SK-N-SH (cell line): ENCODE data around the gene DAGLB. TPM values are rescaled to one million over a fixed set of nuclear protein-coding genes. Genes with fewer than 3 reads are reported as not detected.

Experiments used
- CTCF ChIA-PET: fragments of 300-600, 350-600 bp; formaldehyde crosslinking; extraction: SDS; loops from one replicate; lab custom pipeline; 2021; lab: Yijun Ruan, JAX
- POLR2A ChIA-PET: fragments of 350-600 bp; sonication (Branson Sonifier 250); formaldehyde crosslinking; extraction: SDS; loops from one replicate; lab custom pipeline; 2020; ENCODE audit warnings: antibody characterized with exemption, inconsistent platforms; lab: Yijun Ruan, JAX
- DNase-seq: peaks from one replicate; pipeline ENCODE4 v3.0.0; 2012
- H2AFZ ChIP-seq: fragments of 200-600 bp; sonication (generic); 2 replicates; pipeline ENCODE4 v1.8.1; 2016; ENCODE audit warnings: antibody characterized with exemption, mild to moderate bottlenecking, low read depth
- H3F3A ChIP-seq: fragments of 200-600 bp; sonication (generic); replicated peaks from 2 replicates; pipeline ENCODE3; 2016; ENCODE audit warnings: antibody characterized with exemption, mild to moderate bottlenecking; ENCODE audit not compliant: insufficient read depth
- H3K27ac ChIP-seq, 2 experiments: fragments of 200-500 bp in 1 of 2; fragments of 200-600 bp in 1 of 2; sonication (Bioruptor generic) in 1 of 2; sonication (generic), shearing (Covaris generic) in 1 of 2; 2 replicates each; pipeline versions ENCODE4 v1.5.1 to v1.6.1; 2014 to 2016; ENCODE audit warnings: low read depth in 2 of 2, inconsistent platforms in 1 of 2, low read length in 1 of 2, mild to moderate bottlenecking in 1 of 2, mixed read lengths in 1 of 2
- H3K27me3 ChIP-seq: fragments of 200-600 bp; sonication (generic), shearing (Covaris generic); 2 replicates; pipeline ENCODE4 v1.6.1; 2016; ENCODE audit warnings: mixed run types; ENCODE audit not compliant: insufficient read depth
- H3K36me3 ChIP-seq, 2 experiments: fragments of 200-500 bp in 1 of 2; fragments of 200-600 bp in 1 of 2; sonication (Bioruptor generic) in 1 of 2; sonication (generic) in 1 of 2; replicated peaks in 1 of 2; 2 replicates each; pipeline versions ENCODE3 to v1.5.1; 2014 to 2016; ENCODE audit warnings: low read length in 1 of 2, mild to moderate bottlenecking in 1 of 2; ENCODE audit not compliant: insufficient read depth in 2 of 2, control insufficient read depth in 1 of 2
- H3K4me1 ChIP-seq, 2 experiments: fragments of 200-500 bp in 1 of 2; fragments of 200-600 bp in 1 of 2; sonication (Bioruptor generic) in 1 of 2; sonication (generic), shearing (Covaris generic) in 1 of 2; 2 replicates each; pipeline versions ENCODE4 v1.5.1 to v1.6.1; 2014 to 2016; ENCODE audit warnings: low read depth in 1 of 2, low read length in 1 of 2, mixed run types in 1 of 2; ENCODE audit not compliant: insufficient read depth in 2 of 2, control insufficient read depth in 1 of 2
- H3K4me2 ChIP-seq: fragments of 200-600 bp; sonication (generic), shearing (Covaris generic); 2 replicates; pipeline ENCODE4 v1.6.1; 2017; ENCODE audit warnings: mixed run types
- H3K4me3 ChIP-seq, 2 experiments: fragments of 200-500 bp in 1 of 2; fragments of 200-600 bp in 1 of 2; sonication (Bioruptor generic) in 1 of 2; sonication (generic), shearing (Covaris generic) in 1 of 2; 2 replicates each; pipeline versions ENCODE4 v1.5.1 to v1.8.1; 2014 to 2016; ENCODE audit warnings: low read depth in 2 of 2, inconsistent platforms in 1 of 2, low read length in 1 of 2, mild to moderate bottlenecking in 1 of 2, mixed read lengths in 1 of 2, moderate library complexity in 1 of 2
- H3K79me2 ChIP-seq: fragments of 200-600 bp; sonication (generic); 2 replicates; pipeline ENCODE4 v1.8.1; 2017; ENCODE audit warnings: mild to moderate bottlenecking; ENCODE audit not compliant: insufficient read depth
- H3K9ac ChIP-seq: fragments of 200-600 bp; sonication (generic); 2 replicates; pipeline ENCODE4 v1.6.1; 2017; ENCODE audit warnings: mixed run types
- H3K9me2 ChIP-seq: fragments of 200-600 bp; sonication (generic); 2 replicates; pipeline ENCODE4 v1.6.1; 2017; ENCODE audit warnings: mixed run types
- H3K9me3 ChIP-seq: fragments of 200-600 bp; sonication (generic); 2 replicates; pipeline ENCODE4 v1.6.1; 2017; ENCODE audit warnings: mixed run types, mild to moderate bottlenecking, moderate library complexity
- H4K20me1 ChIP-seq: fragments of 200-600 bp; sonication (generic); 2 replicates; pipeline ENCODE4 v1.6.1; 2017; ENCODE audit warnings: mild to moderate bottlenecking, mixed run types; ENCODE audit not compliant: insufficient read depth
- ELF1 ChIP-seq: IDR thresholded peaks from 2 replicates; pipeline ENCODE4 v1.4.0; 2012
- EP300 ChIP-seq, 2 experiments: IDR thresholded peaks; 2 replicates each; pipeline versions ENCODE4 v1.4.0 to v1.6.1; 2012; ENCODE audit warnings: borderline replicate concordance in 1 of 2, low read depth in 1 of 2, low read length in 1 of 2
- EZH2phosphoT487 ChIP-seq: fragments of 200-600 bp; sonication (generic); IDR thresholded peaks from 2 replicates; pipeline ENCODE4 v1.6.1; 2017; ENCODE audit warnings: low read depth, mixed run types, mild to moderate bottlenecking, antibody characterized with exemption, moderate library complexity, borderline replicate concordance
- FOXJ3 ChIP-seq: sonication (generic); formaldehyde crosslinking; IDR thresholded peaks from 2 replicates; pipeline ENCODE4 v1.5.1; 2020; ENCODE audit warnings: mild to moderate bottlenecking, missing genetic modification reagents
- FOXM1 ChIP-seq: IDR thresholded peaks from 2 replicates; pipeline ENCODE4 v1.4.0; 2012; ENCODE audit warnings: low read depth, mild to moderate bottlenecking
- GATA2 ChIP-seq: sonication (generic); formaldehyde crosslinking; IDR thresholded peaks from 2 replicates; pipeline ENCODE4 v1.5.0; 2020; ENCODE audit warnings: mild to moderate bottlenecking, missing genetic modification reagents
- NFIC ChIP-seq: IDR thresholded peaks from 2 replicates; pipeline ENCODE4 v1.4.0; 2012; ENCODE audit warnings: borderline replicate concordance
- POLR2AphosphoS5 ChIP-seq: IDR thresholded peaks from 2 replicates; pipeline ENCODE4 v1.6.1; 2012; ENCODE audit warnings: low read depth, low read length
- RAD21 ChIP-seq: IDR thresholded peaks from 2 replicates; pipeline ENCODE4 v1.6.1; 2012; ENCODE audit warnings: mild to moderate bottlenecking, low read length
- RCOR1 ChIP-seq: fragments of 150-350 bp; IDR thresholded peaks from 2 replicates; pipeline ENCODE4 v1.6.1; 2017; ENCODE audit warnings: antibody characterized with exemption, low read length
- REST ChIP-seq: IDR thresholded peaks from 2 replicates; pipeline ENCODE4 v1.6.1; 2012; ENCODE audit warnings: mild to moderate bottlenecking, low read depth, low read length, moderate library complexity
- RFX5 ChIP-seq: IDR thresholded peaks from 2 replicates; pipeline ENCODE4 v1.6.1; 2012; ENCODE audit warnings: mild to moderate bottlenecking, improper control_type of control experiment, low read length
- SIN3A ChIP-seq: IDR thresholded peaks from 2 replicates; pipeline ENCODE4 v1.6.1; 2012; ENCODE audit warnings: low read depth, mild to moderate bottlenecking, low read length, moderate library complexity, borderline replicate concordance
- TAF1 ChIP-seq: IDR thresholded peaks from 2 replicates; pipeline ENCODE4 v1.6.1; 2012; ENCODE audit warnings: low read depth, mild to moderate bottlenecking, low read length, moderate library complexity, borderline replicate concordance
- TEAD4 ChIP-seq: IDR thresholded peaks from 2 replicates; pipeline ENCODE4 v1.4.0; 2012; ENCODE audit warnings: mild to moderate bottlenecking, borderline replicate concordance; ENCODE audit not compliant: insufficient read depth
- WGBS: methylation state at CpG from one replicate; pipeline ENCODE4 v1.1.6; 2017; ENCODE audit warnings: low lambda C conversion rate; 5-methylcytosine and 5-hydroxymethylcytosine counted together
- polyA plus RNA-seq, 3 experiments: library from polyadenylated mRNA; depleted of rRNA; stranded (reverse); fragments of >200 nt; gene quantifications; 2 replicates each; pipeline ENCODE4 v1.2.3, GENCODE V29; 2012
- TF ChIP-seq, protein P1 (sequence below): IDR thresholded peaks from 2 replicates; pipeline ENCODE4; 2012
- TF ChIP-seq, protein P2 (sequence below): IDR thresholded peaks from 2 replicates; pipeline ENCODE4 v1.4.0; 2012; ENCODE audit warnings: low read depth, borderline replicate concordance
- TF ChIP-seq, protein P3 (sequence below): IDR thresholded peaks from 2 replicates; pipeline ENCODE4 v1.4.0; 2012; ENCODE audit warnings: low read depth, borderline replicate concordance
- TF ChIP-seq, protein P4 (sequence below): fragments of 150-350 bp; IDR thresholded peaks from 2 replicates; pipeline ENCODE4 v1.6.1; 2016; ENCODE audit warnings: mild to moderate bottlenecking, low read depth, low read length
- TF ChIP-seq, protein P5 (sequence below): fragments of 200-600 bp; sonication (generic); IDR thresholded peaks from 2 replicates; pipeline ENCODE4 v1.6.1; 2017; ENCODE audit warnings: antibody characterized with exemption, mild to moderate bottlenecking, moderate library complexity

DAGLB gene
- polyA plus RNA-seq, 1 of the 3 experiments (the other 2 are of a cell fraction): 24.1 TPM

- Histone ChIP-seq H3K36me3 (peaks cover 0 to 6% of the 10 kb centered on the region in 2 experiments), H4K20me1 (peaks cover 12% of the 10 kb centered on the region), H3K79me2 (peaks cover 24% of the 10 kb centered on the region), H3K4me2 (no peak overlapping the region), H2AFZ (no peak overlapping the region), H3K9ac (no peak overlapping the region), H3K4me3 (no peak overlapping the region), H3K9me2 (no peaks in the 10 kb centered on the region), H3K27me3 (no peaks in the 10 kb centered on the region), H3F3A (no peaks in the 10 kb centered on the region), H3K27ac (no peak overlapping the region), H3K4me1 (peaks cover 5 to 9% of the 10 kb centered on the region in 2 experiments; a peak in 3 of 4 replicates), H3K9me3 (0 out of 2 replicates have a peak, but pooled peaks cover 6% of the 10 kb centered on the region)
- ChIA-PET POLR2A (no interaction called here), CTCF (interaction anchor here (0.6 to 1.5 kb wide), 3 partner anchors 62 to 633 kb away, joined by 3 read pairs; partner anchors contain the start of gene INTS15)
- TF ChIP-seq RAD21: no peak
- TF ChIP-seq ELF1: no peak
- TF ChIP-seq SIN3A: no peak
- TF ChIP-seq TAF1: no peak
- TF ChIP-seq RFX5: no peak
- TF ChIP-seq NFIC: no peak
- TF ChIP-seq, protein P1, sequence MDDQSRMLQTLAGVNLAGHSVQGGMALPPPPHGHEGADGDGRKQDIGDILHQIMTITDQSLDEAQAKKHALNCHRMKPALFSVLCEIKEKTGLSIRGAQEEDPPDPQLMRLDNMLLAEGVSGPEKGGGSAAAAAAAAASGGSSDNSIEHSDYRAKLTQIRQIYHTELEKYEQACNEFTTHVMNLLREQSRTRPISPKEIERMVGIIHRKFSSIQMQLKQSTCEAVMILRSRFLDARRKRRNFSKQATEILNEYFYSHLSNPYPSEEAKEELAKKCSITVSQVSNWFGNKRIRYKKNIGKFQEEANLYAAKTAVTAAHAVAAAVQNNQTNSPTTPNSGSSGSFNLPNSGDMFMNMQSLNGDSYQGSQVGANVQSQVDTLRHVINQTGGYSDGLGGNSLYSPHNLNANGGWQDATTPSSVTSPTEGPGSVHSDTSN: no peak
- TF ChIP-seq FOXJ3: no peak
- TF ChIP-seq, protein P2, sequence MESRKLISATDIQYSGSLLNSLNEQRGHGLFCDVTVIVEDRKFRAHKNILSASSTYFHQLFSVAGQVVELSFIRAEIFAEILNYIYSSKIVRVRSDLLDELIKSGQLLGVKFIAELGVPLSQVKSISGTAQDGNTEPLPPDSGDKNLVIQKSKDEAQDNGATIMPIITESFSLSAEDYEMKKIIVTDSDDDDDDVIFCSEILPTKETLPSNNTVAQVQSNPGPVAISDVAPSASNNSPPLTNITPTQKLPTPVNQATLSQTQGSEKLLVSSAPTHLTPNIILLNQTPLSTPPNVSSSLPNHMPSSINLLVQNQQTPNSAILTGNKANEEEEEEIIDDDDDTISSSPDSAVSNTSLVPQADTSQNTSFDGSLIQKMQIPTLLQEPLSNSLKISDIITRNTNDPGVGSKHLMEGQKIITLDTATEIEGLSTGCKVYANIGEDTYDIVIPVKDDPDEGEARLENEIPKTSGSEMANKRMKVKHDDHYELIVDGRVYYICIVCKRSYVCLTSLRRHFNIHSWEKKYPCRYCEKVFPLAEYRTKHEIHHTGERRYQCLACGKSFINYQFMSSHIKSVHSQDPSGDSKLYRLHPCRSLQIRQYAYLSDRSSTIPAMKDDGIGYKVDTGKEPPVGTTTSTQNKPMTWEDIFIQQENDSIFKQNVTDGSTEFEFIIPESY: no peak
- TF ChIP-seq, protein P3, sequence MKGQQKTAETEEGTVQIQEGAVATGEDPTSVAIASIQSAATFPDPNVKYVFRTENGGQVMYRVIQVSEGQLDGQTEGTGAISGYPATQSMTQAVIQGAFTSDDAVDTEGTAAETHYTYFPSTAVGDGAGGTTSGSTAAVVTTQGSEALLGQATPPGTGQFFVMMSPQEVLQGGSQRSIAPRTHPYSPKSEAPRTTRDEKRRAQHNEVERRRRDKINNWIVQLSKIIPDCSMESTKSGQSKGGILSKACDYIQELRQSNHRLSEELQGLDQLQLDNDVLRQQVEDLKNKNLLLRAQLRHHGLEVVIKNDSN: no peak
- no peak for TF ChIP-seq TEAD4
- no peak for TF ChIP-seq REST
- no peak for TF ChIP-seq EZH2phosphoT487
- no peak for TF ChIP-seq RCOR1
- no peak for TF ChIP-seq POLR2AphosphoS5
- TF ChIP-seq, protein P4, sequence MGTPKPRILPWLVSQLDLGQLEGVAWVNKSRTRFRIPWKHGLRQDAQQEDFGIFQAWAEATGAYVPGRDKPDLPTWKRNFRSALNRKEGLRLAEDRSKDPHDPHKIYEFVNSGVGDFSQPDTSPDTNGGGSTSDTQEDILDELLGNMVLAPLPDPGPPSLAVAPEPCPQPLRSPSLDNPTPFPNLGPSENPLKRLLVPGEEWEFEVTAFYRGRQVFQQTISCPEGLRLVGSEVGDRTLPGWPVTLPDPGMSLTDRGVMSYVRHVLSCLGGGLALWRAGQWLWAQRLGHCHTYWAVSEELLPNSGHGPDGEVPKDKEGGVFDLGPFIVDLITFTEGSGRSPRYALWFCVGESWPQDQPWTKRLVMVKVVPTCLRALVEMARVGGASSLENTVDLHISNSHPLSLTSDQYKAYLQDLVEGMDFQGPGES: no peak
- TF ChIP-seq FOXM1: no peak
- no peak for TF ChIP-seq GATA2
- TF ChIP-seq EP300 (IDR thresholded peaks at IDR 0.05; ENCODE audit: borderline replicate concordance in 1 of 2, low read depth in 1 of 2, low read length in 1 of 2): no peak
- TF ChIP-seq, protein P5, sequence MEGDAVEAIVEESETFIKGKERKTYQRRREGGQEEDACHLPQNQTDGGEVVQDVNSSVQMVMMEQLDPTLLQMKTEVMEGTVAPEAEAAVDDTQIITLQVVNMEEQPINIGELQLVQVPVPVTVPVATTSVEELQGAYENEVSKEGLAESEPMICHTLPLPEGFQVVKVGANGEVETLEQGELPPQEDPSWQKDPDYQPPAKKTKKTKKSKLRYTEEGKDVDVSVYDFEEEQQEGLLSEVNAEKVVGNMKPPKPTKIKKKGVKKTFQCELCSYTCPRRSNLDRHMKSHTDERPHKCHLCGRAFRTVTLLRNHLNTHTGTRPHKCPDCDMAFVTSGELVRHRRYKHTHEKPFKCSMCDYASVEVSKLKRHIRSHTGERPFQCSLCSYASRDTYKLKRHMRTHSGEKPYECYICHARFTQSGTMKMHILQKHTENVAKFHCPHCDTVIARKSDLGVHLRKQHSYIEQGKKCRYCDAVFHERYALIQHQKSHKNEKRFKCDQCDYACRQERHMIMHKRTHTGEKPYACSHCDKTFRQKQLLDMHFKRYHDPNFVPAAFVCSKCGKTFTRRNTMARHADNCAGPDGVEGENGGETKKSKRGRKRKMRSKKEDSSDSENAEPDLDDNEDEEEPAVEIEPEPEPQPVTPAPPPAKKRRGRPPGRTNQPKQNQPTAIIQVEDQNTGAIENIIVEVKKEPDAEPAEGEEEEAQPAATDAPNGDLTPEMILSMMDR: no peak
- 84% methylated on average over 4 of the region's 4 CpGs for WGBS
- no peak for DNase-seq
These were observed 39.4 kb upstream of the DAGLB start for GRCh38 chr7:6487184-6487545.
